NB4 (cell line): ENCODE data around the gene MEP1B.
"Not testable (repeated sequence)": the region's sequence is repeated elsewhere in the genome, so short reads cannot be mapped to it uniquely, and the experiment has no call there.

Experiments used
- DNase-seq: peaks from one replicate; pipeline ENCODE4 v3.0.0; 2010; ENCODE audit warnings: low read depth
- H3K4me3 ChIP-seq: one replicate; pipeline ENCODE4 v1.5.1; 2011; ENCODE audit warnings: mild to moderate bottlenecking, low read depth, low read length, moderate library complexity
- MYC ChIP-seq: IDR thresholded peaks from 2 replicates; pipeline ENCODE4 v1.6.1; 2011; ENCODE audit warnings: low read depth, low read length
- POLR2A ChIP-seq: IDR thresholded peaks from 2 replicates; pipeline ENCODE4 v1.6.1; 2011; ENCODE audit warnings: mild to moderate bottlenecking; ENCODE audit not compliant: insufficient read length; ENCODE audit errors: extremely low read depth
- TF ChIP-seq, protein P1 (sequence below): IDR thresholded peaks from 2 replicates; pipeline ENCODE4 v1.6.1; 2011; ENCODE audit warnings: low read depth, low read length
- TF ChIP-seq, protein P2 (sequence below): IDR thresholded peaks from one replicate; pipeline ENCODE4 v1.5.1; 2012; ENCODE audit warnings: low read depth, low read length

The MEP1B gene

GRCh38 chr18:32158108-32158624, 31.7 kb upstream of the MEP1B start:
- no peak overlapping the region for H3K4me3 ChIP-seq
- DNase-seq, result peak; percentile 83
- TF ChIP-seq POLR2A (no peak), MYC (no peak)
- TF ChIP-seq, protein P1, sequence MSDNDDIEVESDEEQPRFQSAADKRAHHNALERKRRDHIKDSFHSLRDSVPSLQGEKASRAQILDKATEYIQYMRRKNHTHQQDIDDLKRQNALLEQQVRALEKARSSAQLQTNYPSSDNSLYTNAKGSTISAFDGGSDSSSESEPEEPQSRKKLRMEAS, result peak; percentile 91
- TF ChIP-seq, protein P2, sequence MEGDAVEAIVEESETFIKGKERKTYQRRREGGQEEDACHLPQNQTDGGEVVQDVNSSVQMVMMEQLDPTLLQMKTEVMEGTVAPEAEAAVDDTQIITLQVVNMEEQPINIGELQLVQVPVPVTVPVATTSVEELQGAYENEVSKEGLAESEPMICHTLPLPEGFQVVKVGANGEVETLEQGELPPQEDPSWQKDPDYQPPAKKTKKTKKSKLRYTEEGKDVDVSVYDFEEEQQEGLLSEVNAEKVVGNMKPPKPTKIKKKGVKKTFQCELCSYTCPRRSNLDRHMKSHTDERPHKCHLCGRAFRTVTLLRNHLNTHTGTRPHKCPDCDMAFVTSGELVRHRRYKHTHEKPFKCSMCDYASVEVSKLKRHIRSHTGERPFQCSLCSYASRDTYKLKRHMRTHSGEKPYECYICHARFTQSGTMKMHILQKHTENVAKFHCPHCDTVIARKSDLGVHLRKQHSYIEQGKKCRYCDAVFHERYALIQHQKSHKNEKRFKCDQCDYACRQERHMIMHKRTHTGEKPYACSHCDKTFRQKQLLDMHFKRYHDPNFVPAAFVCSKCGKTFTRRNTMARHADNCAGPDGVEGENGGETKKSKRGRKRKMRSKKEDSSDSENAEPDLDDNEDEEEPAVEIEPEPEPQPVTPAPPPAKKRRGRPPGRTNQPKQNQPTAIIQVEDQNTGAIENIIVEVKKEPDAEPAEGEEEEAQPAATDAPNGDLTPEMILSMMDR, result peak; percentile 78

GRCh38 chr18:32158631-32159030, 31.2 kb upstream of the MEP1B start:
- H3K4me3 ChIP-seq, DNase-seq: not testable (repeated sequence)

GRCh38 chr18:32160547-32160946, 29.3 kb upstream of the MEP1B start:
- H3K4me3 ChIP-seq, result no peak overlapping the region
- no peak for DNase-seq
- TF ChIP-seq, protein P2, result no peak
- TF ChIP-seq POLR2A, result no peak
- TF ChIP-seq, protein P1, result no peak
- TF ChIP-seq MYC, result no peak

DNA sequence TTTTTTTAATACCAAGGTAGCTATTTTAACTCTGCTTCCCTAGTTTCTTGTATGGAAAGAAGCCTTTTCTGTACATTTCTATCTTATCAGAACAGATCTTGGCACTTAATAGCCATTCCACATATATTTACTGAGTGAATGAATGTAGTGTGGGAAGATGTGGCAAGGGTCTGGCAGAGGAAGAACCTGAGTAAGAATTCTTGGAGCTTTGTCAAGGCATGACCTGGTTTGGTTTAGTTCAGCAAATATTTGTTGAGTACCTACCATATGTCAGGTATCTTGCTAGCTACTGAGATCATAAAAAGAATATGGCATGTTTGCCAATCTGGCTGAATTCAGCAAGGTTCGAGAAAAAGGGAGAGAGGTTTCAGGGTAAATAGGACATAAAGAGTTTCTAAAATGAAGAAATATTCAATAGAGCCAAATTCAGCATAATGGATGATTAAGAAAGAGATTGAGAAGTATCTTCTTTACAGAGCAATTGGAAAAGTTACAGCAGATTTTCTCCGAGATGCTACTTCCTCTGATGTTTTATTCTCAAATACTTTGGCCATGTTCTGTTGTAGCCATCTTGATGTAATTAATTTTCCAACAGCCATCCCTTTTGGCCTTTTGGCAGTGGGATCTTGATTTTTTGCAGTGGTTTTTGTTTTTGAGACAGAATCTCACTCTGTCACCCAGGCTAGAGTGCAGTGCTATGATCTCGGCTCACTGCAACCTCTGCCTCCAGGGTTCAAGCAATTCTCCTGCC, 21.7 kb upstream of the MEP1B start:
- H3K4me3 ChIP-seq, result no peak overlapping the region
- no peak for DNase-seq
- TF ChIP-seq MYC (no peak), POLR2A (no peak)
- TF ChIP-seq, protein P2, result no peak
- TF ChIP-seq, protein P1, result no peak

- H3K4me3 ChIP-seq, result no peak overlapping the region
- TF ChIP-seq, protein P2, result no peak
- TF ChIP-seq POLR2A, result no peak
- TF ChIP-seq, protein P1, result no peak
- TF ChIP-seq MYC, result no peak
- DNase-seq, result no peak
Measured at GRCh38 chr18:32173654-32174053, 16.2 kb upstream of the MEP1B start.

GRCh38 chr18:32174719-32175118, 15.1 kb upstream of the MEP1B start:
- H3K4me3 ChIP-seq, result no peak overlapping the region
- TF ChIP-seq, protein P2, result no peak
- no peak for TF ChIP-seq POLR2A
- no peak for TF ChIP-seq MYC
- TF ChIP-seq, protein P1, result no peak
- DNase-seq, result no peak
